Heart left ventricle (tissue), 16 donors: ENCODE data around the gene NMS. TPM values are rescaled to one million over a fixed set of nuclear protein-coding genes. Genes with fewer than 3 reads are reported as not detected.

Experiments
- ATAC-seq, 4 donors: fragments of 200-7000 bp; cut with Tn5 transposase; one replicate each; pipeline ENCODE4 v1.9.1; 2020 to 2022; ENCODE audit warnings: moderate library complexity in 4 of 4, mild to moderate bottlenecking in 3 of 4, moderate number of reproducible peaks in 1 of 4
- DNase-seq, 5 donors: peaks; one replicate each; pipeline ENCODE4 v3.0.0-alpha.2; 2020
- H3K27ac ChIP-seq, 12 donors: fragments of 200-600 bp; sonication (generic) in 4 of 12; one replicate each; pipeline versions ENCODE4 v1.5.0 to v1.8.0; 2016 to 2022; ENCODE audit warnings: mild to moderate bottlenecking in 2 of 12
- H3K27me3 ChIP-seq, 9 donors: fragments of 200-600 bp; sonication (generic) in 2 of 9; one replicate each; pipeline versions ENCODE4 v1.5.1 to v1.8.0; 2016 to 2022; ENCODE audit warnings: mild to moderate bottlenecking in 3 of 9
- H3K36me3 ChIP-seq, 9 donors: fragments of 200-600 bp; sonication (generic) in 2 of 9; one replicate each; pipeline versions ENCODE4 v1.5.0 to v1.8.0; 2018 to 2022; ENCODE audit warnings: mild to moderate bottlenecking in 2 of 9
- H3K4me1 ChIP-seq, 12 donors: fragments of 200-600 bp; sonication (generic) in 4 of 12; one replicate each; pipeline versions ENCODE4 v1.5.0 to v1.8.0; 2016 to 2022; ENCODE audit warnings: mild to moderate bottlenecking in 3 of 12
- H3K4me3 ChIP-seq, 12 donors: fragments of 200-600 bp; sonication (generic) in 4 of 12; one replicate each; pipeline versions ENCODE4 v1.5.0 to v1.8.0; 2017 to 2022; ENCODE audit warnings: mild to moderate bottlenecking in 9 of 12, moderate library complexity in 4 of 12
- H3K9me3 ChIP-seq, 12 donors: fragments of 200-600 bp; sonication (generic) in 4 of 12; one replicate each; pipeline versions ENCODE4 v1.5.0 to v1.8.0; 2016 to 2022; ENCODE audit warnings: mild to moderate bottlenecking in 1 of 12
- CTCF ChIP-seq, 12 donors: fragments of 200-600 bp; sonication (generic) in 4 of 12; IDR thresholded peaks; one replicate each; pipeline versions ENCODE4 v1.5.0 to v1.8.0; 2018 to 2022; ENCODE audit warnings: antibody characterized with exemption in 12 of 12, mild to moderate bottlenecking in 5 of 12
- POLR2A ChIP-seq, 2 donors: fragments of 450-650 bp; IDR thresholded peaks; one replicate each; pipeline ENCODE4 v1.6.1; 2017; ENCODE audit warnings: antibody characterized with exemption in 2 of 2, mild to moderate bottlenecking in 2 of 2, moderate library complexity in 2 of 2
- WGBS, 4 donors: extraction: QIAGEN DNeasy Blood & Tissue Kit in 2 of 4; methylation state at CpG; one replicate each; pipeline versions ENCODE4 v1.1.5 to v1.1.7; 2013 to 2018; 5-methylcytosine and 5-hydroxymethylcytosine counted together
- intact Hi-C, 10 donors: fragments of 100-400 bp; cut with DNase I; formaldehyde crosslinking; loops; one replicate each; pipeline versions ENCODE4 v1.11.1 to v1.14.2; 2022
- polyA plus RNA-seq, 2 donors: library from polyadenylated mRNA; stranded (reverse); fragments of 200-250 nt; gene quantifications; one replicate each; pipeline ENCODE4 v1.2.3, GENCODE V29; 2013
- total RNA-seq, 9 donors: library from RNA; depleted of rRNA in 2 of 9; stranded (reverse); fragments of >200 nt in 2 of 9; fragmentation: NEBNext Ultra II Directional in 3 of 9; extraction: Animal tissue kit (Norgen Biotek cat#: 25700) in 3 of 9; gene quantifications; one replicate each; pipeline versions ENCODE4 v1.1.0 to v1.2.4, GENCODE V29; 2016 to 2023
- donor health status: ischemic (EF 13 %, LVEDD 7.1; RV severe dilation, severe dysfunction).
- donor health status: healthy with polysubstance abuse.
- donor health status: DM: no; HTN: yes; CAD: no.
- donor health status: DM: no; HTN: no; CAD: no.
- donor health status: ischemic (EF 25% LVEDD 6.9; RV normal size, moderate dysfunction).
- donor health status: ischemic (EF 25% LVEDD 5.7; RV mildly dilated, moderate dysfunction).
- donor health status: healthy.
- donor health status: DM: yes; HTN: yes; CAD: no.
- donor health status: ischemic (EF 35%, LVEDD 5.7; RV mildly dilated, moderate dysfunction).
- donor health status: nonischemic (EF 11% LVEDD 7.7; RV severe dilation, severe dysfunction).
- donor health status: DM: yes; HTN: yes; CAD: no.
- donor health status: PGD.
- donor health status: ischemic (EF 29% LVEDD 5.4; RV normal size, mild dysfunction).
- donor health status: nonischemic (EF 23%, LVEDD 6.1; RV moderate dilation, normal function).

NMS gene
- total and polyA plus RNA-seq, 11 donors: not detected

GRCh38 chr2:100476606-100477005, 6.3 kb downstream of the NMS start:
- no peaks in the 10 kb centered on the region for H3K36me3 ChIP-seq
- no peak for TF ChIP-seq POLR2A (IDR thresholded peaks at IDR 0.05)
- TF ChIP-seq CTCF (IDR thresholded peaks at IDR 0.05): no peak
- WGBS, 4 donors: 85 to 89% (median 87%) methylated on average over 8 of the region's 8 CpGs
- no peaks in the 10 kb centered on the region for H3K9me3 ChIP-seq
- intact Hi-C loops: no loop called here
- H3K4me3 ChIP-seq: no peak overlapping the region
- no peak for ATAC-seq
- H3K27me3 ChIP-seq: peaks cover 0 to 33% (median 0%) of the 10 kb centered on the region in 9 donors
- no peak for DNase-seq
- no peaks in the 10 kb centered on the region for H3K4me1 ChIP-seq
- H3K27ac ChIP-seq: no peak overlapping the region

- WGBS, 4 donors: 29 to 65% (median 54%) methylated on average over 1 to 4 of the region's 4 CpGs
- TF ChIP-seq POLR2A (IDR thresholded peaks at IDR 0.05): no peak
- no peak for TF ChIP-seq CTCF (IDR thresholded peaks at IDR 0.05)
- no peak overlapping the region for H3K4me3 ChIP-seq
- H3K9me3 ChIP-seq: no peaks in the 10 kb centered on the region
- DNase-seq (no peak), ATAC-seq (no peak)
- H3K36me3 ChIP-seq: no peaks in the 10 kb centered on the region
- H3K4me1 ChIP-seq: no peaks in the 10 kb centered on the region
- intact Hi-C loops: no loop called here
- H3K27me3 ChIP-seq: peaks cover 0 to 11% (median 0%) of the 10 kb centered on the region in 9 donors
- no peak overlapping the region for H3K27ac ChIP-seq
Measured at GRCh38 chr2:100482741-100483140, 12.5 kb downstream of the NMS start.

- no peak overlapping the region for H3K4me3 ChIP-seq
- peaks cover 0 to 4% (median 0%) of the 10 kb centered on the region in 9 donors for H3K27me3 ChIP-seq
- no peak for ATAC-seq
- intact Hi-C loops: no loop called here
- H3K36me3 ChIP-seq: no peaks in the 10 kb centered on the region
- H3K4me1 ChIP-seq: no peaks in the 10 kb centered on the region
- no peak overlapping the region for H3K27ac ChIP-seq
- H3K9me3 ChIP-seq: no peaks in the 10 kb centered on the region
- DNase-seq: no peak
- WGBS, 4 donors: 53 to 69% (median 63%) methylated on average over 5 of the region's 5 CpGs
- no peak for TF ChIP-seq POLR2A (IDR thresholded peaks at IDR 0.05)
- no peak for TF ChIP-seq CTCF (IDR thresholded peaks at IDR 0.05)
Measured at GRCh38 chr2:100483895-100484294, 13.6 kb downstream of the NMS start.

- Histone ChIP-seq H3K4me1 (no peaks in the 10 kb centered on the region), H3K9me3 (no peaks in the 10 kb centered on the region), H3K4me3 (no peak overlapping the region), H3K27ac (no peak overlapping the region), H3K27me3 (no peaks in the 10 kb centered on the region), H3K36me3 (no peaks in the 10 kb centered on the region)
- DNase-seq: no peak
- no peak for ATAC-seq
- 68 to 75% (median 73%) methylated on average over 5 of the region's 5 CpGs for WGBS, 4 donors
- intact Hi-C loops: no loop called here
- TF ChIP-seq POLR2A (IDR thresholded peaks at IDR 0.05): no peak
- no peak for TF ChIP-seq CTCF (IDR thresholded peaks at IDR 0.05)
Measured at GRCh38 chr2:100484390-100484789, 14.1 kb downstream of the NMS start.
